Suppressor macrophage treated with lipopolysaccharide for 4 hours (primary cell): ENCODE measurements around the gene VEGFC.

ENCODE experiments used
- DNase-seq: peaks from one replicate; pipeline ENCODE4 v3.0.0-alpha.2; 2020

The VEGFC gene

GRCh38 chr4:176758731-176759130 is 34.0 kb downstream of the VEGFC start:
- no peak for DNase-seq

GRCh38 chr4:176758323-176758722 is 34.4 kb downstream of the VEGFC start:
- no peak for DNase-seq

GRCh38 chr4:176755613-176756012 is 37.1 kb downstream of the VEGFC start:
- no peak for DNase-seq

GRCh38 chr4:176755001-176755400 is 37.7 kb downstream of the VEGFC start:
- no peak for DNase-seq

GRCh38 chr4:176753049-176753448 is 39.7 kb downstream of the VEGFC start:
- DNase-seq, result no peak

- no peak for DNase-seq
Observed at GRCh38 chr4:176752191-176752749, 40.5 kb downstream of the VEGFC start.

GRCh38 chr4:176751061-176751460 is 41.7 kb downstream of the VEGFC start:
- DNase-seq, result no peak

GRCh38 chr4:176746846-176747245 is 45.9 kb downstream of the VEGFC start:
- no peak for DNase-seq

GRCh38 chr4:176745902-176746301 is 46.8 kb downstream of the VEGFC start:
- no peak for DNase-seq

- DNase-seq, result no peak
Observed at GRCh38 chr4:176744091-176744490, 48.6 kb downstream of the VEGFC start.

GRCh38 chr4:176742211-176742610 is 50.5 kb downstream of the VEGFC start:
- DNase-seq, result no peak

GRCh38 chr4:176741253-176741652 is 51.5 kb downstream of the VEGFC start:
- DNase-seq, result no peak

- DNase-seq, result no peak
Observed at GRCh38 chr4:176735300-176735699, 57.4 kb downstream of the VEGFC start.

GRCh38 chr4:176734461-176734860 is 58.3 kb downstream of the VEGFC start:
- no peak for DNase-seq

- no peak for DNase-seq
Observed at GRCh38 chr4:176729489-176729888, 63.2 kb downstream of the VEGFC start.

GRCh38 chr4:176726803-176727202 is 65.9 kb downstream of the VEGFC start:
- DNase-seq, result no peak

GRCh38 chr4:176721459-176721858 is 71.3 kb downstream of the VEGFC start:
- no peak for DNase-seq

- DNase-seq, result no peak
Observed at GRCh38 chr4:176718881-176719280, 73.8 kb downstream of the VEGFC start.

- no peak for DNase-seq
Observed at GRCh38 chr4:176717237-176717636, 75.5 kb downstream of the VEGFC start.

- no peak for DNase-seq
Observed at GRCh38 chr4:176709417-176709816, 83.3 kb downstream of the VEGFC start.

- no peak for DNase-seq
Observed at GRCh38 chr4:176708771-176709311, 83.9 kb downstream of the VEGFC start.

GRCh38 chr4:176690716-176691115 is 102.0 kb downstream of the VEGFC start:
- no peak for DNase-seq

- no peak for DNase-seq
Observed at GRCh38 chr4:176680668-176681180, 112.0 kb downstream of the VEGFC start.

GRCh38 chr4:176676901-176677300 is 115.8 kb downstream of the VEGFC start:
- DNase-seq, result no peak

GRCh38 chr4:176675810-176676209 is 116.9 kb downstream of the VEGFC start:
- DNase-seq, result no peak
